Stimulated activated memory B cell treated with anti-CD40 and anti-IgM and Interleukin-4, amounts not matched to agents 10 μg/mL and 1 μg/mL and 100 μg/mL, for 72 hours (primary cell): ENCODE measurements around the gene PDK1.

Experiments
- ATAC-seq: fragments of 150-1000 bp; cut with Tn5 transposase; 2 replicates; pipeline ENCODE4 v1.10.0; 2021
- H3K27ac Mint-ChIP-seq: one replicate; pipeline ENCODE4 v1.8.0; 2022; ENCODE audit warnings: mild to moderate bottlenecking, mixed read lengths
- H3K27me3 Mint-ChIP-seq: one replicate; pipeline ENCODE4 v1.8.0; 2022; ENCODE audit warnings: mixed read lengths
- H3K36me3 Mint-ChIP-seq: one replicate; pipeline ENCODE4 v1.8.0; 2022; ENCODE audit warnings: mixed read lengths
- H3K4me1 Mint-ChIP-seq: one replicate; pipeline ENCODE4 v1.8.0; 2022; ENCODE audit warnings: mixed read lengths
- H3K4me3 Mint-ChIP-seq: one replicate; pipeline ENCODE4 v1.8.0; 2022; ENCODE audit warnings: mild to moderate bottlenecking, moderate library complexity, mixed read lengths
- H3K9me3 Mint-ChIP-seq: one replicate; pipeline ENCODE4 v1.8.0; 2022; ENCODE audit warnings: mixed read lengths

The PDK1 gene

GRCh38 chr2:172606285-172606684 is 50.4 kb downstream of the PDK1 start:
- H3K9me3 Mint-ChIP-seq, result no peaks in the 10 kb centered on the region
- H3K4me3 Mint-ChIP-seq, result no peak overlapping the region
- H3K27ac Mint-ChIP-seq, result no peak overlapping the region
- no peak for ATAC-seq
- peaks cover 63% of the 10 kb centered on the region for H3K36me3 Mint-ChIP-seq
- H3K4me1 Mint-ChIP-seq, result no peaks in the 10 kb centered on the region
- no peaks in the 10 kb centered on the region for H3K27me3 Mint-ChIP-seq

GRCh38 chr2:172607379-172607928 is 51.6 kb downstream of the PDK1 start:
- peaks cover 66% of the 10 kb centered on the region for H3K36me3 Mint-ChIP-seq
- H3K4me1 Mint-ChIP-seq, result no peaks in the 10 kb centered on the region
- no peak for ATAC-seq
- no peaks in the 10 kb centered on the region for H3K27me3 Mint-ChIP-seq
- no peaks in the 10 kb centered on the region for H3K9me3 Mint-ChIP-seq
- no peak overlapping the region for H3K4me3 Mint-ChIP-seq
- no peak overlapping the region for H3K27ac Mint-ChIP-seq

GRCh38 chr2:172609488-172609887 is 53.6 kb downstream of the PDK1 start:
- Mint-ChIP-seq H3K36me3 (peaks cover 59% of the 10 kb centered on the region), H3K27me3 (no peaks in the 10 kb centered on the region), H3K9me3 (no peaks in the 10 kb centered on the region), H3K27ac (no peak overlapping the region), H3K4me1 (no peaks in the 10 kb centered on the region), H3K4me3 (no peak overlapping the region)
- ATAC-seq, result no peak

GRCh38 chr2:172612051-172612450 is 56.2 kb downstream of the PDK1 start:
- H3K27me3 Mint-ChIP-seq, result no peaks in the 10 kb centered on the region
- no peaks in the 10 kb centered on the region for H3K4me1 Mint-ChIP-seq
- peaks cover 55% of the 10 kb centered on the region for H3K36me3 Mint-ChIP-seq
- no peak overlapping the region for H3K4me3 Mint-ChIP-seq
- H3K27ac Mint-ChIP-seq, result no peak overlapping the region
- no peak for ATAC-seq
- no peaks in the 10 kb centered on the region for H3K9me3 Mint-ChIP-seq

- peaks cover 47% of the 10 kb centered on the region for H3K36me3 Mint-ChIP-seq
- H3K9me3 Mint-ChIP-seq, result no peaks in the 10 kb centered on the region
- H3K27ac Mint-ChIP-seq, result no peak overlapping the region
- H3K27me3 Mint-ChIP-seq, result no peaks in the 10 kb centered on the region
- H3K4me1 Mint-ChIP-seq, result no peaks in the 10 kb centered on the region
- no peak for ATAC-seq
- no peak overlapping the region for H3K4me3 Mint-ChIP-seq
Measured at GRCh38 chr2:172613040-172613439, 57.1 kb downstream of the PDK1 start.

- Mint-ChIP-seq H3K36me3 (peaks cover 41% of the 10 kb centered on the region), H3K9me3 (no peaks in the 10 kb centered on the region), H3K4me3 (no peak overlapping the region), H3K27ac (no peak overlapping the region), H3K4me1 (no peaks in the 10 kb centered on the region), H3K27me3 (no peaks in the 10 kb centered on the region)
- ATAC-seq, result no peak
Measured at GRCh38 chr2:172613615-172614231, 57.8 kb downstream of the PDK1 start.

- no peaks in the 10 kb centered on the region for H3K4me1 Mint-ChIP-seq
- ATAC-seq, result no peak
- H3K27me3 Mint-ChIP-seq, result no peaks in the 10 kb centered on the region
- H3K9me3 Mint-ChIP-seq, result no peaks in the 10 kb centered on the region
- H3K4me3 Mint-ChIP-seq, result no peak overlapping the region
- no peak overlapping the region for H3K27ac Mint-ChIP-seq
- peaks cover 36% of the 10 kb centered on the region for H3K36me3 Mint-ChIP-seq
Measured at GRCh38 chr2:172614932-172615331, 59.0 kb downstream of the PDK1 start.

- H3K27me3 Mint-ChIP-seq, result no peaks in the 10 kb centered on the region
- H3K36me3 Mint-ChIP-seq, result peaks cover 28% of the 10 kb centered on the region
- H3K4me3 Mint-ChIP-seq, result no peak overlapping the region
- no peak overlapping the region for H3K27ac Mint-ChIP-seq
- no peak for ATAC-seq
- no peaks in the 10 kb centered on the region for H3K4me1 Mint-ChIP-seq
- no peaks in the 10 kb centered on the region for H3K9me3 Mint-ChIP-seq
Measured at GRCh38 chr2:172615727-172616261, 59.9 kb downstream of the PDK1 start.

- no peaks in the 10 kb centered on the region for H3K9me3 Mint-ChIP-seq
- no peak overlapping the region for H3K27ac Mint-ChIP-seq
- no peaks in the 10 kb centered on the region for H3K27me3 Mint-ChIP-seq
- H3K4me3 Mint-ChIP-seq, result no peak overlapping the region
- no peak for ATAC-seq
- peaks cover 21% of the 10 kb centered on the region for H3K36me3 Mint-ChIP-seq
- no peaks in the 10 kb centered on the region for H3K4me1 Mint-ChIP-seq
Measured at GRCh38 chr2:172617115-172617514, 61.2 kb downstream of the PDK1 start.

GRCh38 chr2:172623249-172623965 is 67.5 kb downstream of the PDK1 start:
- no peak for ATAC-seq
- Mint-ChIP-seq H3K9me3 (no peaks in the 10 kb centered on the region), H3K27ac (no peak overlapping the region), H3K4me3 (no peak overlapping the region), H3K27me3 (no peaks in the 10 kb centered on the region), H3K4me1 (no peaks in the 10 kb centered on the region), H3K36me3 (peaks cover 21% of the 10 kb centered on the region)

GRCh38 chr2:172624996-172625395 is 69.1 kb downstream of the PDK1 start:
- H3K9me3 Mint-ChIP-seq, result no peaks in the 10 kb centered on the region
- H3K4me3 Mint-ChIP-seq, result no peak overlapping the region
- ATAC-seq, result no peak
- H3K27me3 Mint-ChIP-seq, result no peaks in the 10 kb centered on the region
- no peaks in the 10 kb centered on the region for H3K4me1 Mint-ChIP-seq
- H3K36me3 Mint-ChIP-seq, result peaks cover 35% of the 10 kb centered on the region
- H3K27ac Mint-ChIP-seq, result no peak overlapping the region

- Mint-ChIP-seq H3K27me3 (no peaks in the 10 kb centered on the region), H3K36me3 (peaks cover 41% of the 10 kb centered on the region), H3K9me3 (no peaks in the 10 kb centered on the region), H3K4me3 (no peak overlapping the region), H3K4me1 (no peaks in the 10 kb centered on the region), H3K27ac (no peak overlapping the region)
- ATAC-seq, result no peak
Measured at GRCh38 chr2:172627181-172627580, 71.3 kb downstream of the PDK1 start.

- no peak overlapping the region for H3K4me3 Mint-ChIP-seq
- no peaks in the 10 kb centered on the region for H3K9me3 Mint-ChIP-seq
- no peak for ATAC-seq
- no peaks in the 10 kb centered on the region for H3K27me3 Mint-ChIP-seq
- peaks cover 41% of the 10 kb centered on the region for H3K36me3 Mint-ChIP-seq
- no peaks in the 10 kb centered on the region for H3K4me1 Mint-ChIP-seq
- H3K27ac Mint-ChIP-seq, result no peak overlapping the region
Measured at GRCh38 chr2:172628085-172628484, 72.2 kb downstream of the PDK1 start.

- Mint-ChIP-seq H3K36me3 (peaks cover 29% of the 10 kb centered on the region), H3K27ac (no peak overlapping the region), H3K27me3 (no peaks in the 10 kb centered on the region)
Measured at GRCh38 chr2:172629586-172629985, 73.7 kb downstream of the PDK1 start.

GRCh38 chr2:172630181-172630580 is 74.3 kb downstream of the PDK1 start:
- Mint-ChIP-seq H3K36me3 (peaks cover 29% of the 10 kb centered on the region), H3K27me3 (no peaks in the 10 kb centered on the region), H3K27ac (no peak overlapping the region), H3K4me1 (no peaks in the 10 kb centered on the region), H3K9me3 (no peaks in the 10 kb centered on the region), H3K4me3 (no peak overlapping the region)
- ATAC-seq, result no peak

More at GRCh38 chr2:172629586-172629985, 73.7 kb downstream of the PDK1 start:
- H3K4me1 Mint-ChIP-seq, result no peaks in the 10 kb centered on the region
- H3K9me3 Mint-ChIP-seq, result no peaks in the 10 kb centered on the region
- no peak for ATAC-seq
- no peak overlapping the region for H3K4me3 Mint-ChIP-seq

- Mint-ChIP-seq H3K4me1 (no peaks in the 10 kb centered on the region), H3K9me3 (no peaks in the 10 kb centered on the region), H3K4me3 (no peak overlapping the region), H3K27ac (no peak overlapping the region), H3K27me3 (peaks cover 9% of the 10 kb centered on the region), H3K36me3 (peaks cover 9% of the 10 kb centered on the region)
- ATAC-seq, result no peak
Measured at GRCh38 chr2:172634477-172634876, 78.6 kb downstream of the PDK1 start.
